Gastroesophageal sphincter (tissue), 4 donors: Measurements from ENCODE around the gene C5orf22. TPM values are rescaled to one million over a fixed set of nuclear protein-coding genes. Genes with fewer than 3 reads are reported as not detected.

ENCODE experiments used
- ATAC-seq: fragments of 150-250 bp; one replicate; pipeline ENCODE4 v1.9.1; 2016; ENCODE audit warnings: mild to moderate bottlenecking, moderate library complexity
- H3K27ac ChIP-seq, 4 donors: fragments of 200-600 bp; sonication (generic) in 3 of 4; 1 replicate in 3 of 4; 2 replicates in 1 of 4; pipeline ENCODE4 v1.5.1; 2016 to 2019
- H3K27me3 ChIP-seq: fragments of 200-600 bp; sonication (generic); one replicate; pipeline ENCODE4 v1.5.1; 2019
- H3K36me3 ChIP-seq, 2 donors: fragments of 200-600 bp; sonication (generic); one replicate each; pipeline ENCODE4 v1.5.1; 2019; ENCODE audit warnings: control low read depth in 1 of 2
- H3K4me1 ChIP-seq, 3 donors: fragments of 200-600 bp; sonication (generic); 1 replicate in 2 of 3; 2 replicates in 1 of 3; pipeline ENCODE4 v1.5.1; 2016 to 2019; ENCODE audit warnings: control low read depth in 2 of 3
- H3K4me3 ChIP-seq, 2 donors: fragments of 200-600 bp; sonication (generic); one replicate each; pipeline ENCODE4 v1.5.1; 2019; ENCODE audit warnings: mild to moderate bottlenecking in 1 of 2, moderate library complexity in 1 of 2
- H3K9me3 ChIP-seq, 3 donors: fragments of 200-600 bp; sonication (generic); one replicate each; pipeline ENCODE4 v1.5.1; 2017 to 2019; ENCODE audit warnings: control low read depth in 2 of 3
- EP300 ChIP-seq: sonication (generic); formaldehyde crosslinking; IDR thresholded peaks from one replicate; pipeline ENCODE4 v1.6.1; 2017; ENCODE audit warnings: antibody characterized with exemption, mild to moderate bottlenecking
- POLR2A ChIP-seq, 2 donors: fragments of 450-650 bp; IDR thresholded peaks; one replicate each; pipeline ENCODE4 v1.6.1; 2017; ENCODE audit warnings: antibody characterized with exemption in 2 of 2, mild to moderate bottlenecking in 2 of 2, moderate library complexity in 1 of 2
- POLR2AphosphoS5 ChIP-seq: sonication (generic); formaldehyde crosslinking; IDR thresholded peaks from one replicate; pipeline ENCODE4 v1.6.1; 2017; ENCODE audit warnings: antibody characterized with exemption
- WGBS, 2 donors: methylation state at CpG; one replicate each; pipeline ENCODE4 v1.1.5; 2018; ENCODE audit warnings: low coverage in 1 of 2; 5-methylcytosine and 5-hydroxymethylcytosine counted together
- total RNA-seq, 4 donors: library from RNA; depleted of rRNA; stranded (reverse); fragments of >200 nt; gene quantifications; one replicate each; pipeline ENCODE4 v1.1.0, GENCODE V29; 2016
- TF ChIP-seq, protein P1 (sequence below), 4 experiments: fragments of 200-600 bp in 2 of 4; fragments of 450-650 bp in 2 of 4; sonication (generic) in 1 of 4; IDR thresholded peaks; one replicate each; pipeline ENCODE4 v1.5.1; 2017 to 2019; ENCODE audit warnings: antibody characterized with exemption in 4 of 4, mild to moderate bottlenecking in 2 of 4, moderate library complexity in 2 of 4

C5orf22 gene
- total RNA-seq, 4 donors from 2014 or later = 16.8 to 19.9 (median 17.9) TPM

GRCh38 chr5:31573494-31574142, 41.5 kb downstream of the C5orf22 start:
- 90 to 91% methylated on average over 9 to 10 of the region's 10 CpGs for WGBS, 2 donors
- H3K4me3 ChIP-seq = no peak overlapping the region
- no peaks in the 10 kb centered on the region for H3K27me3 ChIP-seq
- H3K27ac ChIP-seq = no peak overlapping the region
- no peak for TF ChIP-seq POLR2AphosphoS5
- TF ChIP-seq, protein P1, sequence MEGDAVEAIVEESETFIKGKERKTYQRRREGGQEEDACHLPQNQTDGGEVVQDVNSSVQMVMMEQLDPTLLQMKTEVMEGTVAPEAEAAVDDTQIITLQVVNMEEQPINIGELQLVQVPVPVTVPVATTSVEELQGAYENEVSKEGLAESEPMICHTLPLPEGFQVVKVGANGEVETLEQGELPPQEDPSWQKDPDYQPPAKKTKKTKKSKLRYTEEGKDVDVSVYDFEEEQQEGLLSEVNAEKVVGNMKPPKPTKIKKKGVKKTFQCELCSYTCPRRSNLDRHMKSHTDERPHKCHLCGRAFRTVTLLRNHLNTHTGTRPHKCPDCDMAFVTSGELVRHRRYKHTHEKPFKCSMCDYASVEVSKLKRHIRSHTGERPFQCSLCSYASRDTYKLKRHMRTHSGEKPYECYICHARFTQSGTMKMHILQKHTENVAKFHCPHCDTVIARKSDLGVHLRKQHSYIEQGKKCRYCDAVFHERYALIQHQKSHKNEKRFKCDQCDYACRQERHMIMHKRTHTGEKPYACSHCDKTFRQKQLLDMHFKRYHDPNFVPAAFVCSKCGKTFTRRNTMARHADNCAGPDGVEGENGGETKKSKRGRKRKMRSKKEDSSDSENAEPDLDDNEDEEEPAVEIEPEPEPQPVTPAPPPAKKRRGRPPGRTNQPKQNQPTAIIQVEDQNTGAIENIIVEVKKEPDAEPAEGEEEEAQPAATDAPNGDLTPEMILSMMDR (IDR thresholded peaks at IDR 0.05) = no peak
- no peak for TF ChIP-seq POLR2A (IDR thresholded peaks at IDR 0.05)
- no peak for TF ChIP-seq EP300
- H3K9me3 ChIP-seq = no peaks in the 10 kb centered on the region
- H3K4me1 ChIP-seq = no peaks in the 10 kb centered on the region
- no peak for ATAC-seq
- H3K36me3 ChIP-seq = no peaks in the 10 kb centered on the region

GRCh38 chr5:31574772-31575171, 42.7 kb downstream of the C5orf22 start:
- no peaks in the 10 kb centered on the region for H3K27me3 ChIP-seq
- H3K9me3 ChIP-seq = no peaks in the 10 kb centered on the region
- no peaks in the 10 kb centered on the region for H3K36me3 ChIP-seq
- H3K4me1 ChIP-seq = no peaks in the 10 kb centered on the region
- no peak overlapping the region for H3K27ac ChIP-seq
- no peak overlapping the region for H3K4me3 ChIP-seq
- no peak for ATAC-seq
- WGBS, 2 donors = 84% methylated on average over 4 of the region's 4 CpGs
- no peak for TF ChIP-seq POLR2A (IDR thresholded peaks at IDR 0.05)
- TF ChIP-seq EP300 = no peak
- TF ChIP-seq, protein P1 (IDR thresholded peaks at IDR 0.05) = no peak
- TF ChIP-seq POLR2AphosphoS5 = no peak

- 79 to 89% methylated on average over 3 of the region's 3 CpGs for WGBS, 2 donors
- TF ChIP-seq POLR2AphosphoS5 = no peak
- TF ChIP-seq, protein P1 (IDR thresholded peaks at IDR 0.05) = no peak
- TF ChIP-seq POLR2A (IDR thresholded peaks at IDR 0.05) = no peak
- no peak for TF ChIP-seq EP300
- no peak for ATAC-seq
Measured at GRCh38 chr5:31577438-31577837, 45.3 kb downstream of the C5orf22 start.

GRCh38 chr5:31579558-31579957, 47.5 kb downstream of the C5orf22 start:
- Histone ChIP-seq H3K36me3 (no peaks in the 10 kb centered on the region), H3K27me3 (peaks cover 11% of the 10 kb centered on the region), H3K27ac (no peak overlapping the region), H3K4me3 (no peak overlapping the region), H3K9me3 (no peaks in the 10 kb centered on the region), H3K4me1 (no peaks in the 10 kb centered on the region)
- WGBS, 2 donors = 85 to 91% methylated on average over 2 of the region's 2 CpGs
- TF ChIP-seq POLR2AphosphoS5 (no peak), EP300 (no peak), POLR2A (IDR thresholded peaks at IDR 0.05) (no peak)
- TF ChIP-seq, protein P1 (IDR thresholded peaks at IDR 0.05) = no peak
- no peak for ATAC-seq

More at GRCh38 chr5:31577438-31577837, 45.3 kb downstream of the C5orf22 start:
- peaks cover 6% of the 10 kb centered on the region for H3K27me3 ChIP-seq
- no peak overlapping the region for H3K4me3 ChIP-seq
- no peaks in the 10 kb centered on the region for H3K36me3 ChIP-seq
- no peaks in the 10 kb centered on the region for H3K4me1 ChIP-seq
- no peaks in the 10 kb centered on the region for H3K9me3 ChIP-seq
- no peak overlapping the region for H3K27ac ChIP-seq

DNA sequence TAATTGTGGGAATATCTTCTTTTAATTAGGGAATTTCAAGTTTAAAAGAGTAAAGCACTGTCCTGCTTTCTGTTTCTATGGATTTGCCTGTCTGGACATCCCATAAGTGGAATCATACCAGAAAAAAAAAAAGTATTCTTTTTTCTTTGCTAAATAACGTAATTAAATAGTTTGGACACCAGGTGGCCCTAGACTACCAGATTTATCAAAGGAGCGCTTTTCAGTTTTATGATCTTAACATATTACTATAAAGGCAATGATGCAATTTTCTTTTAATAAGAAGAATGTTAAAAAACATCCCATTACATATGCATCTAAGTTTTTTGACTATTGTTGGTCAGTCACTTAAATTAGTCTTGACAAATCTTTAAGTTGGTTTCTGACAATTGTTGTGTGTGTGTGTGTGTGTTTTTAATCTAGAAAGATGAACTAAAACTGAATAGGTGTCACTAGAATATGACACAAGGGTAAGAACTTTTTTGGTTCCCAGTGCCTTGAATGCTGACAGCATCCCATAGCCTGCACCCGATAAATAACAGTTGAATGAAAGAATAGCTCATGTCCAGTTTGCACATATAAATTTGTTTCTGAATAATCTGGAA, 49.5 kb downstream of the C5orf22 start:
- H3K4me1 ChIP-seq = no peaks in the 10 kb centered on the region
- WGBS, 2 donors = 26 to 27% methylated on average over 3 of the region's 3 CpGs
- H3K27ac ChIP-seq = no peak overlapping the region
- ATAC-seq = no peak
- TF ChIP-seq, protein P1 (IDR thresholded peaks at IDR 0.05) = peak; percentile 24 to 54 (median 46)
- TF ChIP-seq POLR2A (IDR thresholded peaks at IDR 0.05) (no peak), POLR2AphosphoS5 (no peak), EP300 (no peak)
- H3K9me3 ChIP-seq = no peaks in the 10 kb centered on the region
- no peak overlapping the region for H3K4me3 ChIP-seq
- H3K36me3 ChIP-seq = no peaks in the 10 kb centered on the region
- peaks cover 11% of the 10 kb centered on the region for H3K27me3 ChIP-seq
